Small intestine (tissue), 16 donors: ENCODE measurements around the gene HSD17B7. TPM values are rescaled to one million over a fixed set of nuclear protein-coding genes. Genes with fewer than 3 reads are reported as not detected.
A peak's percentile ranks its signal among the peaks of the same experiment; 100 is the strongest.
"Not testable (repeated sequence)": the region's sequence is repeated elsewhere in the genome, so short reads cannot be mapped to it uniquely, and the experiment has no call there.

Experiments
- DNase-seq, 2 donors: peaks; one replicate each; pipeline versions ENCODE4 v3.0.0 to v3.0.0-alpha.2; 2013
- FAIRE-seq: peaks from 2 replicates; lab custom pipeline; 2012; peaks lifted over from hg19 to GRCh38; lab: Jason Lieb, UNC
- H3K27ac ChIP-seq, 3 donors: one replicate each; pipeline ENCODE4 v1.5.1; 2013; ENCODE audit warnings: low read length in 2 of 3, mild to moderate bottlenecking in 2 of 3, control low read depth in 1 of 3, inconsistent platforms in 1 of 3, low read depth in 1 of 3, moderate library complexity in 1 of 3
- H3K27me3 ChIP-seq, 3 donors: one replicate each; pipeline ENCODE4 v1.6.1; 2013; ENCODE audit warnings: low read length in 3 of 3, inconsistent platforms in 1 of 3; ENCODE audit not compliant: control insufficient read depth in 3 of 3, insufficient read depth in 3 of 3
- H3K36me3 ChIP-seq, 3 donors: one replicate each; pipeline ENCODE4 v1.6.1; 2013; ENCODE audit warnings: low read length in 3 of 3, inconsistent platforms in 1 of 3, low read depth in 1 of 3, mild to moderate bottlenecking in 1 of 3, moderate library complexity in 1 of 3; ENCODE audit not compliant: control insufficient read depth in 3 of 3, insufficient read depth in 2 of 3
- H3K4me1 ChIP-seq, 3 donors: one replicate each; pipeline ENCODE4 v1.6.1; 2013; ENCODE audit warnings: low read length in 2 of 3, inconsistent platforms in 1 of 3, low read depth in 1 of 3, mild to moderate bottlenecking in 1 of 3, moderate library complexity in 1 of 3; ENCODE audit not compliant: control insufficient read depth in 3 of 3, insufficient read depth in 2 of 3
- H3K4me3 ChIP-seq, 3 donors: one replicate each; pipeline ENCODE4 v1.5.1; 2013; ENCODE audit warnings: low read length in 3 of 3, control low read depth in 1 of 3, inconsistent platforms in 1 of 3, low read depth in 1 of 3, mild to moderate bottlenecking in 1 of 3, moderate library complexity in 1 of 3
- H3K9me3 ChIP-seq, 2 donors: one replicate each; pipeline ENCODE4 v1.6.1; 2013; ENCODE audit warnings: low read depth in 1 of 2, low read length in 1 of 2; ENCODE audit not compliant: control insufficient read depth in 2 of 2, insufficient read depth in 1 of 2
- WGBS, 3 donors: extraction: QIAGEN DNeasy Blood & Tissue Kit; methylation state at CpG; one replicate each; pipeline ENCODE4 v1.1.7; 2013; 5-methylcytosine and 5-hydroxymethylcytosine counted together
- long read RNA-seq, 10 donors: transcript quantifications; one replicate each; lab custom pipeline, GENCODE V29; 2026
- polyA plus RNA-seq, 4 donors: library from polyadenylated mRNA; stranded (reverse) in 3 of 4; unstranded in 1 of 4; fragments of 200-250 nt in 3 of 4; fragments of 120-200 nt in 1 of 4; gene quantifications; one replicate each; pipeline versions ENCODE4 v1.2.1 to v1.2.3, GENCODE V29; 2013
- donor health status: healthy with polysubstance abuse.
- donor health status: control.
- donor health status: control.
- donor health status: Bipolar disorder and iron deficiency.
- donor health status: healthy.

The HSD17B7 gene
- polyA plus RNA-seq, result 10 to 100 TPM in 2 of 4 donors, 1 to 10 TPM in 2; 6.2 to 21.3 (median 11.5) TPM
- long read RNA-seq, donor 1, result 0 reads
- long read RNA-seq, donor 2, partial matches to known transcripts, result 0 of 3 reads
- long read RNA-seq, donor 2, other reads (novel, unspliced or antisense), result 0 of 3 reads
- long read RNA-seq, donor 3, partial matches to known transcripts, result 0 of 2 reads
- long read RNA-seq, donor 3, other reads (novel, unspliced or antisense), result 0 of 2 reads
- long read RNA-seq, donor 4, result 0 reads
- long read RNA-seq, donor 5, result 0 reads
- long read RNA-seq, donor 6, result 0 reads
- long read RNA-seq, donor 7, result 0 reads
- long read RNA-seq, donor 8, partial matches to known transcripts, result 0 of 1 reads
- long read RNA-seq, donor 8, other reads (novel, unspliced or antisense), result 0 of 1 reads
- long read RNA-seq, donor 9, result 0 reads
- long read RNA-seq, donor 10, partial matches to known transcripts, result 5 of 8 reads
- long read RNA-seq, donor 10, other reads (novel, unspliced or antisense), result 0 of 8 reads

GRCh38 chr1:162790303-162790984 lies at the start of gene HSD17B7:
Gene HSD17B7, plus strand, starts transcription at chr1:162790702. Its CDS starts 99 bp downstream, at chr1:162790801.
- 1 to 2% (median 1%) methylated on average over 22 to 35 of the region's 49 CpGs for WGBS, 3 donors
- FAIRE-seq, result peak; percentile 84

GRCh38 chr1:162740755-162741154 lies 49.7 kb upstream of the HSD17B7 start:
- FAIRE-seq, result no peak
- no peak overlapping the region for H3K4me3 ChIP-seq
- no peaks in the 10 kb centered on the region for H3K9me3 ChIP-seq
- no peaks in the 10 kb centered on the region for H3K36me3 ChIP-seq
- peak; percentile 16 to 99 for DNase-seq
- WGBS, 3 donors, result 13 to 45% (median 32%) methylated on average over 4 of the region's 4 CpGs
- H3K27ac ChIP-seq, result peak overlapping the region in 1 of 3 donors; percentile 38
- H3K4me1 ChIP-seq, result peaks cover 0 to 5% (median 3%) of the 10 kb centered on the region in 3 donors
- H3K27me3 ChIP-seq, result no peaks in the 10 kb centered on the region

More at GRCh38 chr1:162790303-162790984, at the start of gene HSD17B7:
- not testable (repeated sequence) for H3K9me3 ChIP-seq, H3K36me3 ChIP-seq, H3K27me3 ChIP-seq, H3K4me1 ChIP-seq
- H3K4me3 ChIP-seq, result peak within 1 kb of the TSS in 2 of 3 donors; percentile 53 to 55
- peak within 1 kb of the TSS; percentile 80 to 92 (median 81) for H3K27ac ChIP-seq
- peak; percentile 85 to 88 for DNase-seq

GRCh38 chr1:162741574-162741973 lies 48.9 kb upstream of the HSD17B7 start:
- Histone ChIP-seq H3K9me3 (peaks cover 0 to 5% of the 10 kb centered on the region in 2 donors), H3K4me3 (no peak overlapping the region), H3K27me3 (no peaks in the 10 kb centered on the region), H3K4me1 (peaks cover 0 to 5% (median 3%) of the 10 kb centered on the region in 3 donors), H3K36me3 (no peaks in the 10 kb centered on the region), H3K27ac (peak overlapping the region in 1 of 3 donors; percentile 12)
- WGBS, 3 donors, result 58 to 67% (median 63%) methylated on average over 2 of the region's 2 CpGs
- no peak for FAIRE-seq
- no peak for DNase-seq

- H3K4me3 ChIP-seq, H3K9me3 ChIP-seq, H3K27me3 ChIP-seq, H3K4me1 ChIP-seq, DNase-seq, FAIRE-seq, H3K36me3 ChIP-seq, H3K27ac ChIP-seq: not testable (repeated sequence)
- 94 to 96% (median 94%) methylated on average over 14 of the region's 14 CpGs for whole genome bisulfite sequencing, 3 donors
Measured at GRCh38 chr1:162746264-162746942, 44.1 kb upstream of the HSD17B7 start.

- Histone ChIP-seq H3K9me3 (no peaks in the 10 kb centered on the region), H3K36me3 (peaks cover 0 to 2% (median 0%) of the 10 kb centered on the region in 3 donors), H3K4me1 (no peaks in the 10 kb centered on the region), H3K27ac (no peak overlapping the region), H3K27me3 (no peaks in the 10 kb centered on the region), H3K4me3 (no peak overlapping the region)
- no peak for DNase-seq
- no peak for FAIRE-seq
- WGBS, 3 donors, result 94 to 100% (median 100%) methylated on average over 1 of the region's 1 CpG
Measured at GRCh38 chr1:162753001-162753658, 37.4 kb upstream of the HSD17B7 start.

GRCh38 chr1:162753998-162754585 lies 36.4 kb upstream of the HSD17B7 start:
- no peak overlapping the region for H3K27ac ChIP-seq
- peaks cover 0 to 2% (median 0%) of the 10 kb centered on the region in 3 donors for H3K36me3 ChIP-seq
- H3K9me3 ChIP-seq, result no peaks in the 10 kb centered on the region
- WGBS, 3 donors, result 88 to 93% (median 89%) methylated on average over 1 of the region's 1 CpG
- no peaks in the 10 kb centered on the region for H3K27me3 ChIP-seq
- H3K4me1 ChIP-seq, result no peaks in the 10 kb centered on the region
- DNase-seq, result no peak
- no peak for FAIRE-seq
- H3K4me3 ChIP-seq, result no peak overlapping the region

- 88 to 90% (median 89%) methylated on average over 3 of the region's 3 CpGs for WGBS, 3 donors
- H3K27me3 ChIP-seq, result no peaks in the 10 kb centered on the region
- H3K27ac ChIP-seq, result no peak overlapping the region
- DNase-seq, result no peak
- peaks cover 0 to 2% (median 0%) of the 10 kb centered on the region in 3 donors for H3K36me3 ChIP-seq
- H3K4me1 ChIP-seq, result no peaks in the 10 kb centered on the region
- H3K4me3 ChIP-seq, result no peak overlapping the region
- H3K9me3 ChIP-seq, result no peaks in the 10 kb centered on the region
- no peak for FAIRE-seq
Measured at GRCh38 chr1:162755306-162755705, 35.2 kb upstream of the HSD17B7 start.
